Prostate gland (tissue), 1 donor: ENCODE results near the gene MALRD1.

ENCODE experiments used
- POLR2A ChIP-seq: fragments of 450-650 bp; IDR thresholded peaks from one replicate; pipeline ENCODE4 v1.6.1; 2016; ENCODE audit warnings: antibody characterized with exemption, mild to moderate bottlenecking
- POLR2AphosphoS5 ChIP-seq: sonication (generic); formaldehyde crosslinking; IDR thresholded peaks from one replicate; pipeline ENCODE4 v1.6.1; 2017; ENCODE audit warnings: antibody characterized with exemption

GRCh38 chr10:19212590-19212989, 164.0 kb downstream of the MALRD1 start:
- TF ChIP-seq POLR2AphosphoS5 (no peak), POLR2A (no peak)
